Activated CD4-positive, alpha-beta memory T cell treated with anti-CD3 and anti-CD28 coated beads for 36 hours (primary cell): Measurements from ENCODE around the gene ABHD16A. TPM values are rescaled to one million over a fixed set of nuclear protein-coding genes. Genes with fewer than 3 reads are reported as not detected.

ENCODE experiments used
- CTCF ChIA-PET: fragments of 350-600 bp; sonication (Branson Sonifier 250); formaldehyde crosslinking; loops from one replicate; lab custom pipeline; 2021; ENCODE audit warnings: antibody characterized with exemption, inconsistent platforms; lab: Charles Lee
- POLR2A ChIA-PET: fragments of 350-600 bp; sonication (Branson Sonifier 250); formaldehyde crosslinking; loops from one replicate; lab custom pipeline; 2021; ENCODE audit warnings: antibody characterized with exemption; lab: Charles Lee
- DNase-seq: peaks from one replicate; pipeline ENCODE4 v3.0.0-alpha.2; 2020
- H3K27ac Mint-ChIP-seq: one replicate; pipeline ENCODE4 v1.8.0; 2021; ENCODE audit warnings: mixed read lengths
- H3K27me3 Mint-ChIP-seq: one replicate; pipeline ENCODE4 v1.8.0; 2021; ENCODE audit warnings: mixed read lengths
- H3K36me3 Mint-ChIP-seq: one replicate; pipeline ENCODE4 v1.8.0; 2021; ENCODE audit warnings: mixed read lengths
- H3K4me1 Mint-ChIP-seq: one replicate; pipeline ENCODE4 v1.8.0; 2021; ENCODE audit warnings: low read depth, mixed read lengths
- H3K4me3 Mint-ChIP-seq: one replicate; pipeline ENCODE4 v1.8.0; 2021; ENCODE audit warnings: mild to moderate bottlenecking, mixed read lengths
- H3K9me3 Mint-ChIP-seq: one replicate; pipeline ENCODE4 v1.8.0; 2021; ENCODE audit warnings: mixed read lengths
- intact Hi-C: fragments of 100-400 bp; cut with micrococcal nuclease; formaldehyde crosslinking; loops from one replicate; pipeline ENCODE4 v1.15.1; 2023
- total RNA-seq, 2 experiments: library from RNA; stranded (reverse); gene quantifications; one replicate each; pipeline ENCODE4 v1.2.3, GENCODE V29; 2021

ABHD16A gene
- total RNA-seq, 2 experiments from 2014 or later: 29.1 to 29.6 TPM

DNA sequence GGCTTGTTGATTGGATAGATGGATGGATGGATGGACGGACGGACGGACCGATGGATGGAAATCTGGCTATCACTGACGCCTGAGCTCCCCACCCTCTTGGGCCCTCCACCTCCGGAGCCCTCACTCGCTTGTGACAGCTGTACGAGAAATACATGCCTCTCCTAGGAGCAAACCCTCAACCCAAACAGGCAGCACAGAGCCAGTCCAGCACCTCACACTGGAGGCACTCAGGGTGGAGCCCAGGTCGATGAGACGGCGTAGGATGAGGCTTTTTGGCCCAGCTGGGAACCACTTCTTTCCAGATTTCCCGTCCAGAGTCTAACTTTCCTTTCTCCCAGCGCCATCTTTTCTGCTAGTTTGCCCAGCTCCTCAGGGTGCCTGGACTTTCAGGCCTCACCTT, 19.5 kb downstream of the ABHD16A start:
- ChIA-PET POLR2A (no interaction called here), CTCF (interaction anchor here (1.1 to 2.0 kb wide), 3 partner anchors 9 to 147 kb away, joined by 3 to 7 read pairs (median 4); no protein-coding TSS in a partner anchor)
- no peak overlapping the region for H3K4me3 Mint-ChIP-seq
- no peaks in the 10 kb centered on the region for H3K9me3 Mint-ChIP-seq
- peaks cover 15% of the 10 kb centered on the region for H3K4me1 Mint-ChIP-seq
- H3K27me3 Mint-ChIP-seq: no peaks in the 10 kb centered on the region
- peaks cover 8% of the 10 kb centered on the region for H3K36me3 Mint-ChIP-seq
- intact Hi-C loops: loop anchor here (5.0 kb wide), 1 partner anchor 269 kb away; no protein-coding TSS in a partner anchor
- H3K27ac Mint-ChIP-seq: no peak overlapping the region
- DNase-seq: no peak

DNA sequence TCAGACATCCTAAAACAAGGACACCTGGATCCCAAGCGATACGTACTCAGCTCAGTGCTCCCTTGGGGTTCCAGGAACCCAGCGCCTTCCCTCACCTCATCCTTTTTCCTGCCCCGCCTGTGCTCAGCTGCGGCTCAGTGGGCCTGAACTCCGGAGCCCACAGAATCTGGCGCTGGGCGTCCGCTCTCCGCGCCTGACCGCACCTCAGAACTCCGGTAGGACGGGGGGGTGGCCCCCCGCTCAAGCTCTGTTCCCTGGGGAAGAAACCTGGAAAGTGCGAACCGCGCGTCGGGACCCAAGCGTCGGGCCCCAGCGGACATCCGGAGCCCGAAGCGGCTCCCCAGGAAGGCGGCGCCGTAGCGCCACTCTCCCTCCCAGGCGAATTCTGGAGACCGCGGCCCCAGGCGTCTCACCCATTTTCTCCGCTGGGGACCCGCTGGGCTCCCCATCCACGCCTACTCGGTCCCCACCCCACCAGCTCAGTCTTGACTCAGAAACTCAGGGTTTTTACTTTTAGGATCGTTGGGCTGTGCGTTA, 21.9 kb downstream of the ABHD16A start:
- ChIA-PET POLR2A (interaction anchor here (0.5 to 1.0 kb wide), 4 partner anchors 17 to 124 kb away, joined by 3 read pairs; partner anchors contain the start of gene GPANK1), CTCF (interaction anchor here (0.7 to 1.5 kb wide), 14 partner anchors 8 to 278 kb away, joined by 3 to 10 read pairs (median 4); partner anchors contain the start of genes MSH5, NELFE and SKIC2)
- intact Hi-C loops: loop anchor here (2.0 to 5.0 kb wide), 2 partner anchors 58 to 271 kb away; no protein-coding TSS in a partner anchor
- Mint-ChIP-seq H3K27ac (peak overlapping the region; percentile 44), H3K4me1 (peaks cover 15% of the 10 kb centered on the region), H3K4me3 (peak overlapping the region; percentile 76), H3K27me3 (no peaks in the 10 kb centered on the region), H3K9me3 (no peaks in the 10 kb centered on the region), H3K36me3 (peaks cover 2% of the 10 kb centered on the region)
- peak; percentile 67 for DNase-seq

DNA sequence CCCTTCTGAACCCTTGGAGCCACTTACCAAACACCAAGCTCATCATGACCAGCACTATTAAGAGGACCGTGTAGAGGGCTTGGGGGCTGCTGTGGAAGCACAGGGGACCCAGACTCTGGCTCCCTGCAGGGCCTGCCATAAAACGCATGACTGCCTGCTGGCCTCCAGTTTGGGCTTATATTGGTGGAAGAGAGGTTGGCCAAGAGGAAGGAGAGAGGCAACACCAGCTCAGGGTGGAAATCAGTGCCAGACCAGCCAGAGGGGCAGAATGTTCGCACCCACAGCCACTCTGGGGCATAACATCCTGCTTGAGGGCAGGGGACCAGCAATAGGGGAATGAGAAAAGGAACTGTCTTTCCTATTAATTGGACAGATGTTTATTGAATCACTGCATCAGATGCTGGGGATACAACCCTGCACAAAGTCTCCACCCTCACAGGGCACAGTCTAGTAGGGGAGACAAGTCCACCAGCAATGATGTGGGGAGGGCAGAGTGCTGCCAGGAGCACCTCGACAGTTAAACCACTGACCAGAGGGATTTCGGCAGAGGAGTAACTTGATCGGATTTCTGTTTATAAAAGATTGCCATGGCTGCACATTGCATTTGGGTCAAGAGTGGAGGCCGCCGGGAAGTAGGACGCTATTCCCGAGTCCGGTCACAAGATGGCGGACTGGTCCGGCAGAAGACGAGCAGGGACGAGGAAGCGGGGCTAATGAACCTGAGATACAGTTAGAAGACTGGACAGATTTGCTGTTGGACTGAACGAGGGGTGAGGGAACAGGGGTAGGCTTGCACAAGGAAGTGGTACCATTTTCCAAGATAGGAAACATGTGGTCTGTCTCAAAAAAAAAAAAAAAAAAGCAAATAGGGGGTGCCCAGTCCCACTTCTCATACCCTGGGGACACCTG, 22.6 kb downstream of the ABHD16A start, which contains the start of gene LY6G5C:
LY6G5C (minus strand) TSS at position 842 of the 909 bp plus-strand sequence; CDS start at position 148, 694 bp downstream.
- DNase-seq: peak; percentile 82
- H3K4me1 Mint-ChIP-seq: peaks cover 15% of the 10 kb centered on the region
- H3K4me3 Mint-ChIP-seq: peak within 1 kb of the TSS; percentile 76
- H3K27ac Mint-ChIP-seq: peak within 1 kb of the TSS; percentile 44
- no peaks in the 10 kb centered on the region for H3K27me3 Mint-ChIP-seq
- POLR2A ChIA-PET: interaction anchor here (0.8 to 1.0 kb wide), 3 partner anchors 16 to 89 kb away, joined by 3 read pairs; partner anchors contain the start of gene GPANK1
- intact Hi-C loops: loop anchor here (1.0 to 5.0 kb wide), 3 partner anchors 58 to 272 kb away; no protein-coding TSS in a partner anchor
- H3K9me3 Mint-ChIP-seq: no peaks in the 10 kb centered on the region
- no peaks in the 10 kb centered on the region for H3K36me3 Mint-ChIP-seq
- CTCF ChIA-PET: interaction anchor here (0.7 to 1.5 kb wide), 17 partner anchors 9 to 279 kb away, joined by 3 to 10 read pairs (median 3); partner anchors contain the start of genes MSH5, NELFE and SKIC2

DNA sequence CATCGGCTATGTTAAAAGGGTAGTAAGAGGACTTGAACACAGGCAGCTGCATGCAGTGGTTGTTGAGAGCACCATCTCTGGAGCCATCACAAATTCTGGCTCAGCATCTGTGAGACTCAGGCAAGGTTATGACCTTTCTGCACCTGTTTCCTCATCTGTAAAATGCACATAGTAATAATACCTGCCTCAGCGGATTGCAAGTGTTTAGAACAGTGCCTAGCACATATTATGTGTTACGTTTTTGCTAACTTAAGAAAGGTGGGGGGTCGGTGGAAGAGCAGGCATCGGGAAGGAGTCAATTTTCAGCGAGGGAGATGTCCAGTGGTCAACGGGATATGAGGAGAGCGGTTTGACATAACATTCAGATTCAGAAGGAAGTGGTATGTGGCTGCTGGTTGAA, 25.2 kb downstream of the ABHD16A start:
- peaks cover 15% of the 10 kb centered on the region for H3K4me1 Mint-ChIP-seq
- H3K9me3 Mint-ChIP-seq: no peaks in the 10 kb centered on the region
- no peak overlapping the region for H3K27ac Mint-ChIP-seq
- no peak overlapping the region for H3K4me3 Mint-ChIP-seq
- ChIA-PET CTCF (interaction anchor here (0.6 to 1.2 kb wide), 2 partner anchors 113 to 229 kb away, joined by 3 to 4 read pairs; no protein-coding TSS in a partner anchor), POLR2A (no interaction called here)
- intact Hi-C loops: no loop called here
- H3K27me3 Mint-ChIP-seq: no peaks in the 10 kb centered on the region
- peaks cover 4% of the 10 kb centered on the region for H3K36me3 Mint-ChIP-seq
- no peak for DNase-seq

DNA sequence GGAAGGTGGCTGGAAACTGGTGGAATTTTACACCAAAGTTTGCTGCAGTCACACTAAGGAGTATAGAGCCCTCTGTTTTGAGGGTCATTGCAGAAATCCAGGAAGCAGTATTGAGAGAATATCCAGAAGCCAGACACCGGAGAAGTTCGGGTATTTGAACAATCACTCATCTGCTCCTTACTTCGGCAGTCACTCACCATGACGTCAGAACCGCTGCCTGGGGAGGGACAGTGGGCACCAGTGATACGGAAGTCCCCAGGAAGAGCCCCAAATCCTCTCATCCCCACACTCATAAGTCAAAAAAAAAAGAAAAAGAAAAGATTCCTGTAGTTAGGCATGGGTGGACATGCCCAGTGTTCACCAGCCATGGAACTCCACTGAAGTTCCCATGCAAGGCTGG, 26.2 kb downstream of the ABHD16A start:
- ChIA-PET CTCF (no interaction called here), POLR2A (no interaction called here)
- Mint-ChIP-seq H3K27me3 (no peaks in the 10 kb centered on the region), H3K27ac (no peak overlapping the region), H3K4me3 (no peak overlapping the region), H3K4me1 (peaks cover 15% of the 10 kb centered on the region), H3K9me3 (no peaks in the 10 kb centered on the region), H3K36me3 (peaks cover 11% of the 10 kb centered on the region)
- intact Hi-C loops: no loop called here
- DNase-seq: no peak

- POLR2A ChIA-PET: no interaction called here
- CTCF ChIA-PET: no interaction called here
- Mint-ChIP-seq H3K9me3 (no peaks in the 10 kb centered on the region), H3K36me3 (peaks cover 12% of the 10 kb centered on the region), H3K27me3 (no peaks in the 10 kb centered on the region), H3K27ac (no peak overlapping the region), H3K4me3 (no peak overlapping the region), H3K4me1 (peaks cover 10% of the 10 kb centered on the region)
- no peak for DNase-seq
- intact Hi-C loops: no loop called here
These were observed 26.7 kb downstream of the ABHD16A start for GRCh38 chr6:31676322-31676903.

- DNase-seq: no peak
- ChIA-PET CTCF (interaction anchor here (0.9 kb wide), 1 partner anchor 11 kb away, joined by 3 read pairs; the partner anchor contains the start of gene LY6G5C), POLR2A (interaction anchor here (0.6 kb wide), 1 partner anchor 45 kb away, joined by 3 read pairs; no protein-coding TSS in a partner anchor)
- Mint-ChIP-seq H3K4me1 (peaks cover 31% of the 10 kb centered on the region), H3K9me3 (no peaks in the 10 kb centered on the region), H3K4me3 (no peak within 1 kb of the TSS), H3K27ac (peak within 1 kb of the TSS; percentile 11), H3K36me3 (peaks cover 52% of the 10 kb centered on the region), H3K27me3 (no peaks in the 10 kb centered on the region)
- intact Hi-C loops: no loop called here
These were observed 33.4 kb downstream of the ABHD16A start, which contains the start of gene LY6G5B for GRCh38 chr6:31669676-31670075. TSS of gene LY6G5B (plus strand) at chr6:31669976. CDS start at chr6:31670951, 975 bp downstream.

DNA sequence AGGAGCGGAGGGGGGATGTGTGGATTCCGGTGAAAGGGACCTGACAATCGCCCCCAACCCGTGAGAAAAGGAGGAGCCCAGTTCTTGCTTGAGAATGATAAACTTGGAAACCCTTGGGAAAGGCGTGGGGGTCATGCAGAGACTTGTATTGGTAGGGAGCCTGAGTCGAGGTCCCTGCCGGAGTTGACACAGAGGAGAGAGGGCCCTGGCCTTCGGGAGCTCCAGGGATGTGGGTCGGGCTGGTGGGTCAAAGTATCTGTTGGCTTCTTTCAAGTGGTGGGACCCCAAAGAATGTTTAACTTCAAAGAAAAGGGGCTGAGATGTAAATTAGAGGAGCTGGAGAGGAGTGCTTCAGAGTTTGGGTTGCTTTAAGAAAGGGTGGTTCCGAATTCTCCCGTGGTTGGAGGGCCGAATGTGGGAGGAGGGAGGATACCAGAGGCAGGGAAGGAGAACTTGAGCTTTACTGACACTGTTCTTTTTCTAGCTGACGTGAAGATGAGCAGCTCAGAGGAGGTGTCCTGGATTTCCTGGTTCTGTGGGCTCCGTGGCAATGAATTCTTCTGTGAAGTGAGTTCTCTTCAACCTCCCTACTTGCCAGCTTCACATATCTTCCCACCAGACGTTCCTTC, 36.7 kb downstream of the ABHD16A start:
- Mint-ChIP-seq H3K36me3 (peaks cover 67% of the 10 kb centered on the region), H3K4me1 (peaks cover 54% of the 10 kb centered on the region), H3K27me3 (no peaks in the 10 kb centered on the region), H3K4me3 (peak overlapping the region; percentile 88), H3K9me3 (no peaks in the 10 kb centered on the region), H3K27ac (peak overlapping the region; percentile 95)
- intact Hi-C loops: no loop called here
- DNase-seq: no peak
- ChIA-PET POLR2A (no interaction called here), CTCF (no interaction called here)

DNA sequence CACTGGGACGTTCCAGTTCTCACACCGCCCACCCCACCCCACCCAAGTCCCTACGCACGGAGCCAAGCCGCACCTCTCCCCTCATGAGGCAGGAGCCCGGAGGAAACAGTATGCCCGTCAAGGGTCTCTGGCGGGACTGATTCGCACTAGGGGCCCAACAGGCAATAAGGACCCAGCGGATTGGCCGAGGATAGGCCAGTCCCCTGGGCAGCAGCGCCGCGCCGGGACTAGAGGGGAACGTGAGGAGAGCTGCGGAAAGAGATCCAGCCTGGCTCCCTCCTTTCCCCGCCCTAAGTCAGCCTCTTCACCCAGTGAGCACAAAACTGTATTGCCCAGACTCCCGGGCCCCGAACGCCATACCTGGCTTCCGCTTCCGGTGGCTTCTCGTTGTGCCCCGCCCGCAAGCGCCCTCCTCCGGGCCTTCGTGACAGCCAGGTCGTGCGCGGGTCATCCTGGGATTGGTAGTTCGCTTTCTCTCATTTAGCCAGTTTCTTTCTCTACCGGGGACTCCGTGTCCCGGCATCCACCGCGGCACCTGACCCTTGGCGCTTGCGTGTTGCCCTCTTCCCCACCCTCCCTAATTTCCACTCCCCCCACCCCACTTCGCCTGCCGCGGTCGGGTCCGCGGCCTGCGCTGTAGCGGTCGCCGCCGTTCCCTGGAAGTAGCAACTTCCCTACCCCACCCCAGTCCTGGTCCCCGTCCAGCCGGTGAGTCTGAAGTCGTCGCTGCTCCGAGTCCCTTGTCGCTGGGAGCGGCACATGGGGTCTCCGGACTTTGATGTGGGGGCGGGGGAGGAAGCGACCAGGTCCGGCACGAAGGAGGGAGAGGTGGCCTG, 37.4 kb downstream of the ABHD16A start, which contains the start of gene CSNK2B:
CSNK2B (plus strand) TSS at position 580 of the 836 bp plus-strand sequence. CDS start 752 bp downstream, outside the sequence.
- peak within 1 kb of the TSS; percentile 88 for H3K4me3 Mint-ChIP-seq
- peak; percentile 99 for DNase-seq
- ChIA-PET CTCF (interaction anchor here (1.0 to 1.1 kb wide), 2 partner anchors 24 to 73 kb away, joined by 3 to 4 read pairs; no protein-coding TSS in a partner anchor), POLR2A (interaction anchor here (0.6 to 6.0 kb wide), 12 partner anchors 12 to 197 kb away, joined by 3 to 92 read pairs (median 4); partner anchors contain the start of genes APOM, BAG6, CLIC1 and DDX39B)
- H3K27ac Mint-ChIP-seq: peak within 1 kb of the TSS; percentile 95
- peaks cover 61% of the 10 kb centered on the region for H3K4me1 Mint-ChIP-seq
- H3K27me3 Mint-ChIP-seq: no peaks in the 10 kb centered on the region
- H3K36me3 Mint-ChIP-seq: peaks cover 66% of the 10 kb centered on the region
- intact Hi-C loops: loop anchor here (1.0 to 2.0 kb wide), 10 partner anchors 13 to 293 kb away; partner anchors contain the start of genes ABHD16A, BAG6, EHMT2 and HSPA1B
- H3K9me3 Mint-ChIP-seq: no peaks in the 10 kb centered on the region
